ENCODE measurements around the gene ANKRD31.
"Not testable (repeated sequence)": the region's sequence is repeated elsewhere in the genome, so short reads cannot be mapped to it uniquely, and the experiment has no call there.

The ANKRD31 gene

DNA sequence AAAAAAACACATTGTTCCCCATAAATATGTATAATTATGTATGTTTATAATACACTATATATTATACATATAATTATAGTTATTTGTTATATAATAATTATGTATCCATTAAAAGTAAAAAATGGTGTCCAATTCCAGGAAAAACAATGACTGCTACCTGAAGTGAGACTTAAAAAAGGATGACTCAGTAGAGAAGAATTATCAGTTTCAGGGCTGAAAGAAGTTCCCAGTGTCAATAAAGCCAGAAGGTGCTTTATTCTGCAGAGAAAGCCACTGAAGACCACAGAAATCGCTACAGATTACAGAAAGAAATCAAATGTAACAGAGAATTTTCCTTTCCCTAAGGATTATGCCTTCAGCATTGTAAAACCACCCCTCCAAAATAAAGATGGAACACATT is 50.9 kb downstream of the ANKRD31 start:
- no peak overlapping the region for H3K4me3 ChIP-seq (ENCODE audit: low read length)
- TF ChIP-seq, protein P1, sequence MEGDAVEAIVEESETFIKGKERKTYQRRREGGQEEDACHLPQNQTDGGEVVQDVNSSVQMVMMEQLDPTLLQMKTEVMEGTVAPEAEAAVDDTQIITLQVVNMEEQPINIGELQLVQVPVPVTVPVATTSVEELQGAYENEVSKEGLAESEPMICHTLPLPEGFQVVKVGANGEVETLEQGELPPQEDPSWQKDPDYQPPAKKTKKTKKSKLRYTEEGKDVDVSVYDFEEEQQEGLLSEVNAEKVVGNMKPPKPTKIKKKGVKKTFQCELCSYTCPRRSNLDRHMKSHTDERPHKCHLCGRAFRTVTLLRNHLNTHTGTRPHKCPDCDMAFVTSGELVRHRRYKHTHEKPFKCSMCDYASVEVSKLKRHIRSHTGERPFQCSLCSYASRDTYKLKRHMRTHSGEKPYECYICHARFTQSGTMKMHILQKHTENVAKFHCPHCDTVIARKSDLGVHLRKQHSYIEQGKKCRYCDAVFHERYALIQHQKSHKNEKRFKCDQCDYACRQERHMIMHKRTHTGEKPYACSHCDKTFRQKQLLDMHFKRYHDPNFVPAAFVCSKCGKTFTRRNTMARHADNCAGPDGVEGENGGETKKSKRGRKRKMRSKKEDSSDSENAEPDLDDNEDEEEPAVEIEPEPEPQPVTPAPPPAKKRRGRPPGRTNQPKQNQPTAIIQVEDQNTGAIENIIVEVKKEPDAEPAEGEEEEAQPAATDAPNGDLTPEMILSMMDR (IDR thresholded peaks at IDR 0.05; ENCODE audit: insufficient read depth, low read depth, low read length, missing control alignments): no peak
- peak; percentile 24 for DNase-seq (ENCODE audit: low read depth)

- DNase-seq (ENCODE audit: low read depth); H3K4me3 ChIP-seq (ENCODE audit: low read length): not testable (repeated sequence)
Observed at GRCh38 chr5:75176009-75176408, 60.7 kb downstream of the ANKRD31 start.

- DNase-seq (ENCODE audit: low read depth); H3K4me3 ChIP-seq (ENCODE audit: low read length): not testable (repeated sequence)
Observed at GRCh38 chr5:75174872-75175271, 61.8 kb downstream of the ANKRD31 start.

- DNase-seq (ENCODE audit: low read depth): no peak
- H3K4me3 ChIP-seq (ENCODE audit: low read length): no peak overlapping the region
- TF ChIP-seq, protein P1 (IDR thresholded peaks at IDR 0.05; ENCODE audit: insufficient read depth, low read depth, low read length, missing control alignments): no peak
Observed at GRCh38 chr5:75169516-75169915, 67.2 kb downstream of the ANKRD31 start.

DNA sequence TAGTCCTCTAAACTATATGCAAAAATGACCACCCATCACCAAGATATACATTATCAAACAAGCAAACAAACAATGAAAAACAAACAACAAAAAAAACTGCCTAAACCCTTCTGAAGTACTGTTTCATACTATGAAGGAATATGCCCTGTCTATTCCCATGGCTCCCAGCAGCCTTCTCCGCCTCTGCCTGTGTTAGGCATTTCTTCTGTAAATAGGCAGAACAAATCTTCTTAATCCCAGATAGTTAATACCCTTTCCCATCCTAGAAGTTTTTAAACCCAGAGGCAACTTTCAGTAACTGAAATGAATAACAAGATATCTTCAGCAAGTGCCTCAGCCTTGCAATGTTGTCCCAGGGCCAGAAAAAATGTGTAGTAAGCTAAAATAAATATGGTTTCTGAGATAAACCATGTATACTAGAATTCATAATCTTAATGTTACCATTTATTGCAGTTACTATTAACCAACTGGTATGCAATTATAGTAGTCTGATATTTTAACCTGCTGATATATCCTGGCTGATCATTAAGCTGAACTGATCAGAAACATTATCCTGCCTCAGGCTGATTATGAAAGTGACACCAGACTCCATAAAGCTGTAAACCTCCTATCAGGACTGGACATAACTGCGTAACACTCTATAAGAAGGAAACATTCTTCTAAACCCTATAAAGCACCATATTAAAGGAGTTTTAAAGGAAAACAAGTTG is 68.5 kb downstream of the ANKRD31 start:
- no peak for DNase-seq (ENCODE audit: low read depth)
- TF ChIP-seq, protein P1 (IDR thresholded peaks at IDR 0.05; ENCODE audit: insufficient read depth, low read depth, low read length, missing control alignments): no peak
- H3K4me3 ChIP-seq (ENCODE audit: low read length): no peak overlapping the region

DNA sequence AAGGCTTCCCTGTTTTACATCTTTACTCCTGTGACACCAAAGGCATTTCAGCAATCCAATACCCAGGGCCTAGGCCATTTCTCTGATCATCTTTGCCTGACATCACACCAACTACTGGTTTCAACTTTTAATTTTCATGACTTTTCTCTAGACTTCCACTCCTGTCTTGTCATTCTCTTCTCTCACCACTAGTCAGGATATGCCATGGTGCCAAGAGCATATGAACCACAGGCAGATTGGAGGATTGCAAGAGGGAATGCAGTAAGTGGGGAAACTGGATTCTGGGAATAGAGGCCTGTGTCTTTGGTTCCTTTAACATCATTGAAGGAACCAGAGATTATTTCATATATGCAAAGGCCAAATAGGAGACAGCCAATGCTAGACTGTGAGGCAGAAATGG is 69.3 kb downstream of the ANKRD31 start:
- no peak overlapping the region for H3K4me3 ChIP-seq (ENCODE audit: low read length)
- DNase-seq (ENCODE audit: low read depth): peak; percentile 19
- TF ChIP-seq, protein P1 (IDR thresholded peaks at IDR 0.05; ENCODE audit: insufficient read depth, low read depth, low read length, missing control alignments): peak; percentile 39

DNA sequence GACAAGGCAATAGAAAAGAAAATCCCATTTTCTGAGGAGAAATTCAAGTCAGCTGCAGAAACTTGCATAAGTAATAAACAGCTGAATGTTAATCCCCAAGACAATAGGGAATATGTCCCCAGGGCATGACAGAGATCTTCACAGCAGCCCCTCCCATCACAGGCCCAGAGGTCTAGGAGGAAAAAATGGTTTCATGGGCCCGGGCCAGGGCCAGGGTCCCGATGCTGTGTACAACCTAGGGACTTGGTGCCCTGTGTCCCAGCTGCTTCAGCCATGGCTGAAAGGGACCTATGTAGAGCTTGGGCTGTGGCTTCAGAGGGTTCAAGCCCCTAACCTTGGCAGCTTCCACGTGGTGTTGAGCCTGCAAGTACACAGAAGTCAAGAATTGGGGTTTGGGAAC is 75.2 kb downstream of the ANKRD31 start:
- not testable (repeated sequence) for H3K4me3 ChIP-seq (ENCODE audit: low read length); DNase-seq (ENCODE audit: low read depth)

DNA sequence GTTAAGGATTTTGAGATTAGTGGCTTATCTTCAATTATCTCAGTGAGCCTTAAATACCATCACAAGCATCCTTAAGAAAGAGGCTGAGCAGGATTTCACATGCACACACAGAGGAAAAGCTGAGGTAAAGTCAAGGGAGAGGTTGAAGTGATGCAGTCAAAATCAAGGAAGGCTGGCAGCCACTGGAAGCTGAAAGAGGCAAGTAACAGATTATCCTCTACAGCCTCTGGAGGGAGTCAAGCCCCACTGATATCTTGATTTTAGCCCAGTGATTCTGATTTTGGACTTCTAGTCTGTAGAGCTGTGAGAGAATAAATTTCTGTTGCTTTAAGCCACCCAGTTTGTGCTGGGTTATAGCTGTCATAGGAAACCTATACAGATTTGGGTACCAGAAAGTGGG is 80.1 kb downstream of the ANKRD31 start:
- TF ChIP-seq, protein P1 (IDR thresholded peaks at IDR 0.05; ENCODE audit: insufficient read depth, low read depth, low read length, missing control alignments): peak; percentile 26
- DNase-seq (ENCODE audit: low read depth): peak; percentile 30
- no peak overlapping the region for H3K4me3 ChIP-seq (ENCODE audit: low read length)

All from epithelial cell of esophagus (primary cell).